Measurements from ENCODE around the gene TBX4.
"Not testable (repeated sequence)": the region's sequence is repeated elsewhere in the genome, so short reads cannot be mapped to it uniquely, and the experiment has no call there.

TBX4 gene

GRCh38 chr17:61502292-61502691 lies 50.1 kb downstream of the TBX4 start:
- no peak for FAIRE-seq

- FAIRE-seq, result no peak
Observed at GRCh38 chr17:61503961-61504360, 51.7 kb downstream of the TBX4 start.

DNA sequence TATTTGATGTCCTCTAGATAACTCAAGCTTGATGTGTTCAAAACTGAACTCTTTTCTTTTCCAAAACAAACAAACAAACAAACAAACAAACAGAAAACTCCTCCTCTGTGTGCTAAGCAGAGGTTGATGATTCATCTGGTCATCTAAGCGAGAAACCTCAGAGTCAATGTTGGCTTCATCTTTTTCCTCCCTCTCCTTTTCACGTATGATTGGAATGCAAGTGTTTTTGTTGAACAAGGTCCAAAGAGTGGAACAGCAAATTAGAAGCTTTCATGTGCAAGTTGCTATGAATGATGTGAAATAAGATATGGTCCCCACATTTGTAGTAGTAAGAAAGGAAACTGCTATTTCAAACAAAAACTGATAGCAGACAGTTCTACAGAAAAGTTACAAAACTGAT lies 52.5 kb downstream of the TBX4 start:
- FAIRE-seq, result peak; percentile 89

GRCh38 chr17:61505846-61506627 lies 53.8 kb downstream of the TBX4 start:
- FAIRE-seq, result no peak

DNA sequence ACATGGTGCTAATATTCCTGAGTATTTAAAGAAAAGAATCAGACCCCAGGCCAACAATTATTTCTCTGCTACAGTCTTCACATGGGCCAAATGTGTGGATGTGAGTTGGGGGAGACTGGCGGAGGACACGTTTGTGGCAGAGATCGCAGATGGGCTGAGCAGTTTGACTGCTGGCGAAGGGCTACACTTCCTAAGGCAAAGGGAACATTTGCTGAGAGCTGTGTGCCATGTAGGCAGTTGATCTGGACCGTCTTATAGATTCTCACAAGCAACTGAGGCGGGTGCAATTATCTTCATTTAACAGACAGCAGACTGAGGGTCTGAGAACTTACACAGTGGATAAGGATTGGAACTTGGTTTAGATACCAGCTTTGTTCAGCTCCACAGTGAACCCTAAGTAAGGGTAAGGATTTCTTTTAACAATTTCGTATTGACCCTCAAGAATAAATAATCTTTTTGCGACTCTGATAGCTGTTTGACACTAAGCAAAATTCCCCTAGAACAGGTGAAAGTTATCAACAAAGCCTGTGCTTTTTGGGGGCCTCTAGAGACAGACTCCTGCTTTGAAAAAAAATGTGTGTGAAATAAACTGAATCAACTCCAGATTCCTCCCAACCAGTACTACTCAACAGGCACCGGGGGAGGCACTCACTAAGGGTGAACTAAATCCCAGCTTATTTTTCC lies 55.3 kb downstream of the TBX4 start:
- FAIRE-seq, result no peak

DNA sequence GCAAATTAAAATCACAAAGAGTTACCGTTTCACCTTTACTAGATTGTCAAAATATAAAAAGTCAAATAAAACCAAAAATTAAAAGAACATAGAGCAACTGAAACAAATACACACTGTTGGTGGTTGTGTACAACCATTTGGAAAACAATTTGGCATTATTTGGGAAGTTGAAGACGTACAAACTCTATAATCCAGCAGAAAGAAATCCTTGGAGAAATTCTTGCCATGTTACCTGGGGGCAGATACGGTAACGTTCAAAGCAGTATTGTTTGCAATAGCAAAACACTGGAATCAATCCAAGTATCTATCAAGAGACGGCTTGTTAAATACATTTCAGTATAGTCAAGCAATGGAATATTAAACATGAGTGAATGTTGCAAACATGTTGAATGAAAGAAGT lies 56.7 kb downstream of the TBX4 start:
- FAIRE-seq, result no peak

DNA sequence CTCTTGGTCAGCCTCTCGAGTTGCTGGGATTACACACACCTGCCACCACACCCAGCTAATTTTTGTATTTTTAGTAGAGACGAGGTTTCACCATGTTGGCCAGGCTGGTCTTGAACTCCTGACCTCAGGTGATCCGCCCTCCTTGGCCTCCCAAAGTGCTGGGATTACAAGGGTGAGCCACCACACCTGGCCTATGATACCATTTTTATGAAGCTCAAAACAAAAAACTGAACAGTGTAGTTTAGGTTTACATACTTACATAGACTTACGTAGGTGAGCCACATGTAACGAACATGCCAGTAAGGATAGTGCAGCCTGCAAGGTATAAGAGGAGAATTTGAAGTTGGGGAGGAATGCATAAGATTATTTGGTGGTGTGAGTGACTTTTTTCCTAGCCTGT lies 57.2 kb downstream of the TBX4 start:
- not testable (repeated sequence) for FAIRE-seq

GRCh38 chr17:61510237-61510636 lies 58.0 kb downstream of the TBX4 start:
- no peak for FAIRE-seq

- no peak for FAIRE-seq
Observed at GRCh38 chr17:61510991-61511390, 58.8 kb downstream of the TBX4 start.

DNA sequence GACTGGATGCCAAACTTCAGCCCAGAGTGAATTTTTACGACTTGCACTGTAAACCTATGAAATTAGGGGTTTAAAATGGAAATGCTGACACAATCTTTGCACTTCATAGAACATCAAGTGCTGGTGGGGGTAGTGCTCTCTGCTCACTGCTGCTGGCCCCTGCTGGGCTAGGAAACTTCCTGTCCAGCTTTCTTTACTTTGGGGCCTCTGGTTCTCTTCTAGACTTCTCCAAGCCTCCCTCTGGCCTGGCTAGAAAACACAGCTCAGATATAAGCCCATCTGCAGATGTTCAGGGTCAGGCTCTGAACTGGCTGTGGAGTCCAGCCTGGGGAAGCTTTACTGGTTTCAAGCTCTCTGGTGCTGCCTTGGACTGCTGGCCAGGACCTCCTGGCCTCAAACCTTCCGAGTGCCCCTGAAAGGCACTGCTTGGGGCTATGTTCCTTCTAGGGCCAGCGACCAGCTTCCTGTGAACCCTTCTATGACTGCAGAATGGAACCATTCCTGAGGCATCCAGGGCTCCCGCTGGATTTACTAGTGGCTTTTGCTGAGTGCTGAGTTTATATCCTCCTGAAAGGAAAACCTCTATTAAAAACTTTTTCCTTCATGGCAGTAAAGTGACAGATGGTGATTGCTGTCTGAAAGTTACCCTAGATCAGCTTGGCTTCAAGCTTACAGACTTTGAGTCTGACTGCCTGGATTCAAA lies 59.4 kb downstream of the TBX4 start:
- FAIRE-seq, result no peak

DNA sequence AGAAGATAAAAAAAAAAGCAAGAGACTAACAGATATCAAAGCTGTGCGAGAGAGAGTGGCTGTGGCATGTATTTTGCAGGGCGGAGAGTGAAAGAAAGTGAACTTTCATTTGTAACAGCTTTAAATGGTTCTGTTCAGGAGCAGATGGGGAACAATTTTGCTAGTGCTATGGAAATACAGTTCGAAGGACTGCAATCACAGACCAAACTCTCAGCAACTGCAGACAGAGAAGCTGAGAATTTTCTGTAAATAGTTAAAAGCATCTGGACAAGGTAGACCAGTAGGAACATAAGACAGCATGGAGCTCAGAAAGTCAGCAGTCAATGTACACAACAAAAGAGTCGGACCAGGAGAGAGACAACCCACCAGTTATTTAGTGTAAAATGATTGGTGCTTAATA lies 62.3 kb downstream of the TBX4 start:
- no peak for FAIRE-seq

DNA sequence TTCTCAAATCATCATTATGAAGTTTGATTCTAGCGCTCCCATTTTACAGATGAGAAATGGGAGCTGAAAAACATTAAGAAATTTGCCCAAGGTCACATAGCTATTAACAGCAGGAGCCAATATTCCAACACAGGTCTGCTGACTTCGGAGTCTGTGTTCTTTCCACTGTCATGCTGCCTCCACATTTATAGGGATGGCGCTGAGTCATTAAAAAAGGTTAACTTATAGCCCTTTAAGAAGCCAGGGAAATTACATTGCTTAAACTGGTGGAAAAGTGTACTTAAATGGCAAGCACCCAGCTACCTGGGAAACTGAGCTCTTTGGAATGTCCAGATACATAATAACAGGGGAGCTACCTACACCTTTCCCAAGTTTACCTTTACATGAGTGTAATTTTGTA lies 65.0 kb downstream of the TBX4 start:
- no peak for FAIRE-seq

DNA sequence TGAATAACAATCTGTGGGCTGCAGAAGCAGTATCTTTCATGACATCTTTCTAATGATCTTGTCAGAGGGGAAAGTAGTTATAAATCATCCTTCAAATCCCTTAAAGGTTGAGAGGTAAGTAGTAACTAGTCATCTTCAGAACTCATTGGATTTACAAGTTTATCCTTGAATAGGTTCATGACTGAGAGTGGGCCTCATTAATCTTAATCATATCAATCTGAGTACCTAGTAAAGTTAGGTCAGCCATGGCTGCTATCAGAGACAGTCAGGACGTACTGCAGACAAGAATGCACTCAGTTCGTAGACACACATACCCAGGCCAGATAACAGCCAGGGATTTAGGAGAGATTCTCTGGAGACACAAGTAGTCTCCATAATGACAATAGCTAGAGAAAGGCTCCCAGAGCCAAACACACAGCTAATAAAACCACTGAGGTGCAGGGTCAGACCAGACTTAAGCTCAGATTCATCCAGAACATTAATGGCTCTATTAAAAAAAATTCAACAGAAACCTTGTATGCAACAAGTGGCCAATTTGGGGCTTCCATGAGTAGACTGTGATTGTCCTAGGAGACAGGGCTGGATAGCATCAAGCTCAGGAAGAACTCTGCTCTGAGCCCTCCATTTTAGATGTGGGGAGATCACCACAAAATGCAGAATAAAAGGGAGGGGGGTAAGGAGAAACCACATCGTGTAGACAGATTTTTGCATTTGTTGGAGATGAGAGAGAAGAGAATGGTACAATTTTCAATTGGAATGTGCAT lies 65.8 kb downstream of the TBX4 start:
- FAIRE-seq, result no peak

DNA sequence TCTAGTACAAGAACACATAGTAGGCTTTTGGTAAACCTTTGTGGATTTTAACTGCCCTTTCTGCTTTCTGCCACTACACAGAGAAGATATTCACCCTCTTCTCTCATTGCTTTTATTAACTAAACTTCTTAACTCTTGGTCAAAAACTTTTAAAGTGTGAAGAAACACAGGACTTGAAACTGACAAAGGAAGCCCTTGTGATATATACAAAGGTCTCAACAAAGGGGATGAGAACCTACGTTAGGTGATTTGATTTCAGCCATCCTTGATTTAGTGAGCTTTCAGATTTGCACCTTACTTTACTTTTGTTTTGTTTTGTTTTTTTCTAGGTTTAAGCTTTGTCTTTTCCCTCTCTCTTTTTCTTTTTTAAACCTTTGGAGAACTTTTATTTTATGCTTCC lies 66.9 kb downstream of the TBX4 start:
- FAIRE-seq, result no peak

DNA sequence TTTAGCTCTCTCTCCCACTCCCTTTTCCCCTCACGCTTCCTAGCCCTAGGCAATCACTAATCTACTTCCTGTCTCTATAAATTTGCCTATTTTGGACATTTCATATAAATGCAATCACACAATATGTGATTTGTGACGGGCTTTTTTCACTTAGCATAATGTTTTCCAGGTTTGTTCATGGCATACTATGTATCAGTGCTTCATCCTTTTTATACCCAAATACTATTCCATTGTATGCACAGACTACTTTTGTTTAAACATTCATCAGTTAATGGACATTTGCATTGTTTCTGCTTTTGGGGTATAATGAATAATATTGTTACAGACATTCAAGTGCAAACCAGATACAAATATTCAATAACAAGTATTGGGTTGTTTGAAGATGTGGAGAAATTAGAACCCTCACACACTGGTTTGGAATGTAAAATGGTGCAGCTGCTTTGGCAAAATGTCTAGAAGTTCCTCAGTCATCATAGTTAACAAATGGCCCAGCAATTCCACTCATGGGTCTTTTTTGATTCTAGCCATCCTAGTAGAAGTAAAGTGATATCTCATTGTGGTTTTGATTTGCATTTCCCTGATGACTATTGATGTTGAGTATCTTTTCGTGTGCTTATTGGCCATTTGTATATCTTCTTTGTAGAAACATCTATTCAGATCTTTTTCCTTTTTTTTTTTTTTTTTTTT lies 67.7 kb downstream of the TBX4 start:
- FAIRE-seq, result no peak

DNA sequence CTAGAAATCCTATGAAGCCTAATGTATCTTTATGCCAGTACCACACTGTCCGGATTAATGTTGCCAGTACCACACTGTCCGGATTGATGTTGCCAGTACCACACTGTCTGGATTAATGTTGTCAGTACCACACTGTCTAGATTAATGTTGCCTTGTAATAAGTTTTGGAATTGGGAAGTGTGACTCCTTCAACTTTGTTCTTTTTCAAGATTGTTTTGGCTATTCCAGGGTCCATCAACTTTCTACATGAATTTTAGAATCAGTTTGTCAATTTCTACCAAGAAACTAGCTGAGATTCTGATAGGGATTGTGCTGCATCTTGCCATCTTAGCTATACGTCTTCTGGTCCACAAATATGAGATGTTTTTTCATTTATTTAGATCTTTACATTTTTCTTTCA lies 68.7 kb downstream of the TBX4 start:
- FAIRE-seq, result no peak

GRCh38 chr17:61522088-61522487 lies 69.9 kb downstream of the TBX4 start:
- no peak for FAIRE-seq

DNA sequence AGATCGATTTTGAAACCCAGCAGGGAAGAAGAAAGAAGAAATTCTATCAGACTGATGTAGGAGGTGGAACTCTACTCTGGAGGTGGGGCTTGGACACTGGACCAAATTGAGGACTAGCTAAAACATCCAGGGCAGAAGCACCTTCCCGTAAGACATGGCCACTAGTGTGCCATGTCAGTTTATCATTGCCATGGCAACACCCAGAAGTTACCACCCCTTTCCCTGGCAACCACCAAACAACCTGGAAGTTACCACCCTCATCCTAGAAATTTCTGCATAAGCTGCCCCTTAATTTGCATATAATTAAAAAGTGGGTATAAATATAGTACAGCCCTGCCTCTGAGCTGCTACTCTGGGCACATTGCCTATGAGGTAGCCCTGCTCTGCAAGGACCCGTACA lies 72.1 kb downstream of the TBX4 start:
- no peak for FAIRE-seq

DNA sequence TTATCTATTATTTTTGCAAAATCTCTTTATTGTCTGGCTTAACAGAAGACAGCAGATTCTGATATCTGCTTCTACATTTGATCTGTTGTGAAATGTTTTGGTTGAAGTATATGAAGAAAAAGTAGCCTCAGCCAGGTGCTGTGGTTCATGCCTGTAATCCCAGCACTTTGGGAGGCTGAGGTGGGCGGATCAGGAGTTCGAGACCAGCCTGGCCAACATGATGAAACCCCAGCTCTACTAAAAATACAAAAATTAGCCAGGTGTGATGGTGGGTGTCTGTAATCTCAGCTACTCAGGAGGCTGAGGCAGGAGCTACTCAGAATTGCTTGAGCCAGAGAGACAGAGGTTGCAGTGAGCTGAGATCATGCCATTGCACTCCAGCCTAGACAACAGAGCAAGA lies 75.2 kb downstream of the TBX4 start:
- not testable (repeated sequence) for FAIRE-seq

DNA sequence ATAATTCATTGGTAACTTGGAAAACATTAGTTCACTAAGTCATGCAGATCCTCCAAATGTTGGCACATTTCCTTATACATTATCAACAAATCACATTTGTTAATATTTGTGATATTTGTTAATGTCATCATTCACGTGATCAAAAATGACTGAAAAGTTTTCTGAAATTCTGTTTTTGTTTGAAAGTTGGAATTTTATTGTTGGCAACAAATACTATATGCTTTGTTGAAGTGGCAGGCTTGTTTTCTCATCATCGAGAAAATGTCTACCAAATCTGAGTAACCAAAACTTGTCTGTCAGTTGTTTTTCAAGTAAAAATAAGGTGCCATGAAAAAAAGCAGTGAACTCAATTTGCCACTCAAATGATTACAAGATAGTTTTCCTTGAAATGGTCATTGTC lies 75.9 kb downstream of the TBX4 start:
- FAIRE-seq, result no peak

- FAIRE-seq, result no peak
Observed at GRCh38 chr17:61531223-61531622, 79.0 kb downstream of the TBX4 start.

DNA sequence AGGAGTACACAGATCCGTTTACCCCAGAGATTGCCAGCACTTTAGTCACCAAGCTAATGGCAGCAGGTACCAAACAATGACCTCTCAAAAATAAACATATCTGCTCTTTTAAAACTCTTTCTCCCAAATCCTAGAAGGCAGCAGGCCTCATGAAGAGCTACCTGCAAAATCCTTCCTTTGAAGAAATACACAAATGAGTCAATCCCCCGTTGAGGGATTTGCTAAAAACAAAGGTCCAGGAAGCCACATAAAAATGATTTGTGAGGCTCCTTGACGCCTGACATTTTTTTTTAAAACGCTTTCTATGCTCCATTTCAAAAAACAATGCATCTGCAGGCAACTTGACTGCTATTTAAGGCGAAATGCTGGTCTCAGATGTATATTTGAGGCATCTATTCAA lies 80.6 kb downstream of the TBX4 start:
- no peak for FAIRE-seq

DNA sequence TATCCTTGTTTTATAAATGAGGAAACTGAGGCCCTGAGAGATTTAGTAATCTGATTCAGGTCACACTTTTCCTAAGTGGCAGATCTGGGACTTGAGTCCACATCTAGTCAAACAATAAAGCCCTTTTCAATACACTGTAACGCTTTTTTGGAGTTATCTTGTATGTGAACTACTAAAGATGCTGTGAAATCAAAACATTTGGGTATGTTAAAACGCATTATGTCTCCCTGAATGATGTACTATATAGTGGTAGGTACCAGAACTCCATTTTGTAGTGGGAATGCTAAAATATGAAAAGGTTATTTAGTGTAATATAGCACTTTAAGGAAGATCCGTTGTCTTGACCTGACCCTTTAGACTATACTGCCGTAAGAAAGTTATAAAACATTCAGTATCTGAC lies 81.6 kb downstream of the TBX4 start:
- no peak for FAIRE-seq

Measured in endometrium (tissue), 2 donors.